Measurements from ENCODE around the gene SDK1.

GRCh38 chr7:3971323-3971722, 670.3 kb downstream of the SDK1 start:
- no peak for TF ChIP-seq REST (IDR thresholded peaks at IDR 0.05)
- no peak for TF ChIP-seq CTCF (IDR thresholded peaks at IDR 0.05; ENCODE audit: low read depth, low read length, missing input control)
- no peak for TF ChIP-seq RAD21 (IDR thresholded peaks at IDR 0.05)
- no peak for TF ChIP-seq JUND (IDR thresholded peaks at IDR 0.05)
- no peak for TF ChIP-seq MAX (IDR thresholded peaks at IDR 0.05)
- no peak for TF ChIP-seq SP1 (IDR thresholded peaks at IDR 0.05)
- no peak for TF ChIP-seq FOXA2 (IDR thresholded peaks at IDR 0.05)
- no peak for TF ChIP-seq YY1 (IDR thresholded peaks at IDR 0.05)
- TF ChIP-seq RXRA (IDR thresholded peaks at IDR 0.05) = no peak
- no peak for TF ChIP-seq ZBTB33 (IDR thresholded peaks at IDR 0.05)

Data from liver (tissue), 3 donors.